Keratinocyte (primary cell): ENCODE results near the gene RAD51AP2. TPM values are rescaled to one million over a fixed set of nuclear protein-coding genes. Genes with fewer than 3 reads are reported as not detected.
A peak's percentile ranks its signal among the peaks of the same experiment; 100 is the strongest.

ENCODE experiments used
- DNase-seq: peaks from one replicate; pipeline ENCODE4 v3.0.0-alpha.2; 2011; ENCODE audit warnings: low read depth, missing footprints, low spot score
- FAIRE-seq: peaks from 2 replicates; lab custom pipeline; 2011; peaks lifted over from hg19 to GRCh38; lab: Jason Lieb, UNC
- H2AFZ ChIP-seq: 2 replicates; pipeline ENCODE4 v1.6.0; 2012; ENCODE audit warnings: low read length, control low read depth, inconsistent platforms; ENCODE audit not compliant: control insufficient read depth
- H3K27ac ChIP-seq: 2 replicates; pipeline ENCODE4 v1.5.1; 2011; ENCODE audit warnings: low read length; ENCODE audit not compliant: control insufficient read depth, insufficient read depth
- H3K27me3 ChIP-seq: 3 replicates; pipeline ENCODE4 v1.6.0; 2011; ENCODE audit warnings: low read length; ENCODE audit not compliant: control insufficient read depth, insufficient read depth; ENCODE audit errors: extremely low read depth
- H3K36me3 ChIP-seq, 2 experiments: 2 replicates in 1 of 2; 3 replicates in 1 of 2; pipeline ENCODE4 v1.5.1; 2011; ENCODE audit warnings: low read length in 2 of 2, mild to moderate bottlenecking in 1 of 2; ENCODE audit not compliant: control insufficient read depth in 2 of 2, insufficient read depth in 2 of 2; ENCODE audit errors: extremely low read depth in 1 of 2
- H3K4me1 ChIP-seq: 3 replicates; pipeline ENCODE4 v1.5.1; 2011; ENCODE audit warnings: low read length; ENCODE audit not compliant: control insufficient read depth, insufficient read depth; ENCODE audit errors: extremely low read depth
- H3K4me2 ChIP-seq: 3 replicates; pipeline ENCODE4 v1.6.0; 2011; ENCODE audit warnings: low read depth, low read length; ENCODE audit not compliant: control insufficient read depth, insufficient read depth; ENCODE audit errors: extremely low read depth
- H3K4me3 ChIP-seq, 3 experiments: fragments of 200-600 bp in 1 of 3; sonication (generic) in 1 of 3; 2 replicates in 2 of 3; 3 replicates in 1 of 3; pipeline ENCODE4 v1.5.1; 2011 to 2016; ENCODE audit warnings: low read length in 3 of 3, mild to moderate bottlenecking in 3 of 3, control low read depth in 2 of 3, inconsistent platforms in 1 of 3, low read depth in 1 of 3, mixed read lengths in 1 of 3, mixed run types in 1 of 3, moderate library complexity in 1 of 3; ENCODE audit not compliant: control insufficient read depth in 2 of 3, insufficient read depth in 2 of 3; ENCODE audit errors: extremely low read depth in 1 of 3
- H3K79me2 ChIP-seq: 2 replicates; pipeline ENCODE4 v1.6.0; 2012; ENCODE audit warnings: low read length; ENCODE audit not compliant: control insufficient read depth, insufficient read depth
- H3K9ac ChIP-seq: 3 replicates; pipeline ENCODE4 v1.6.0; 2011; ENCODE audit warnings: low read length; ENCODE audit not compliant: control insufficient read depth, insufficient read depth; ENCODE audit errors: extremely low read depth
- H3K9me1 ChIP-seq: 3 replicates; pipeline ENCODE4 v1.6.0; 2011; ENCODE audit warnings: low read length; ENCODE audit not compliant: control insufficient read depth, insufficient read depth; ENCODE audit errors: extremely low read depth
- H3K9me3 ChIP-seq: 2 replicates; pipeline ENCODE4 v1.5.1; 2012; ENCODE audit warnings: low read depth, low read length; ENCODE audit not compliant: control insufficient read depth
- H4K20me1 ChIP-seq: 3 replicates; pipeline ENCODE4 v1.6.0; 2011; ENCODE audit warnings: low read length; ENCODE audit not compliant: control insufficient read depth, insufficient read depth; ENCODE audit errors: extremely low read depth
- CTCF ChIP-seq, 3 experiments: IDR thresholded peaks in 1 of 3; conservative IDR thresholded peaks in 1 of 3; optimal IDR thresholded peaks in 1 of 3; 2 replicates in 2 of 3; 3 replicates in 1 of 3; pipeline versions ENCODE3 to v1.5.1; 2011; ENCODE audit warnings: low read length in 3 of 3, mild to moderate bottlenecking in 3 of 3, moderate library complexity in 2 of 3, control low read depth in 1 of 3, inconsistent platforms in 1 of 3; ENCODE audit not compliant: insufficient read depth in 2 of 3; ENCODE audit errors: extremely low read depth in 1 of 3
- EZH2 ChIP-seq: IDR thresholded peaks from one replicate; pipeline ENCODE4 v1.6.1; 2012; ENCODE audit warnings: inconsistent platforms, mild to moderate bottlenecking, low read length, moderate library complexity
- dilution Hi-C: fragments of 300-500 bp; cut with MboI; formaldehyde crosslinking; loops from one replicate; pipeline ENCODE4 v1.7.0; 2020; ENCODE audit warnings: low sequenced_read_pairs; ENCODE audit not compliant: extremely low pct_ligation_motif_present
- polyA plus RNA-seq, 5 experiments: library from polyadenylated mRNA; depleted of rRNA in 3 of 5; stranded (reverse) in 3 of 5; stranded (forward) in 1 of 5; unstranded in 1 of 5; fragments of >200 nt; gene quantifications; 1 replicate in 1 of 5; 2 replicates in 3 of 5; 3 replicates in 1 of 5; pipeline versions ENCODE4 v1.2.1 to v1.2.3, GENCODE V29; 2011 to 2012; ENCODE audit warnings: missing spikeins in 2 of 5, low read depth in 1 of 5, low replicate concordance in 1 of 5

RAD51AP2 gene
- polyA plus RNA-seq, 1 donor (not counting 4 experiments of a cell fraction or from before 2014, with no cell fraction given): 0.12 TPM

- Histone ChIP-seq H3K27ac (peak overlapping the region; percentile 29), H3K9ac (no peak overlapping the region), H3K36me3 (no peaks in the 10 kb centered on the region), H3K79me2 (peaks cover 13% of the 10 kb centered on the region), H3K27me3 (no peaks in the 10 kb centered on the region), H2AFZ (no peak overlapping the region), H3K4me2 (peak overlapping the region; percentile 45), H3K4me3 (no peak overlapping the region), H3K9me1 (peaks cover 2% of the 10 kb centered on the region), H3K9me3 (no peaks in the 10 kb centered on the region), H3K4me1 (peaks cover 38% of the 10 kb centered on the region), H4K20me1 (no peaks in the 10 kb centered on the region)
- FAIRE-seq (peak; percentile 96), DNase-seq (no peak)
- dilution Hi-C loops: no loop called here
- TF ChIP-seq EZH2: no peak
- no peak for TF ChIP-seq CTCF (optimal IDR thresholded peaks at IDR 0.05 in 1 of 3, IDR thresholded peaks at IDR 0.05 in 1 of 3, conservative IDR thresholded peaks at IDR 0.05 in 1 of 3; ENCODE audit: extremely low read depth in 1 of 3, insufficient read depth in 2 of 3, low read length in 3 of 3)
These were observed 26.0 kb upstream of the RAD51AP2 start for GRCh38 chr2:17544256-17544655.

DNA sequence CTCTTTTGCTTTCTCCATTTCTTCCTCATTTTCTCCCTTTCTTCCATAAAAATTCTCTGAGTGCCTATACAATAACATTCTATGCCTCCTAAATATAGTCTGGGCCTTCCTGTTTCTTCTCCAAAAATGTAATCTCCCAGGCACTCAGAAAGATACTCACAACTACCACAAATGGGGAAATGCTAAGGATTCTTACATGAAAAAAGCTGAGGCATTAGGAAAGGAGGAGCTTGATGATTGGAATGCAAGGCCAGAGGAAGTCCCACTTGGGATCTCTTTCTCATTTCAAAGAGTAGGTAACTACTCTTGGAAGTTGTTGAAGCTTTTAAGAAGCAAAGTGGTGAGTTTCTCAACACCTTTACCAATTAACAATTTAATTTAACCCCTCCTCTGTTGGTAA, 25.6 kb upstream of the RAD51AP2 start:
- no peaks in the 10 kb centered on the region for H4K20me1 ChIP-seq
- no peak overlapping the region for H2AFZ ChIP-seq
- no peak overlapping the region for H3K4me3 ChIP-seq
- H3K9me1 ChIP-seq: peaks cover 2% of the 10 kb centered on the region
- dilution Hi-C loops: no loop called here
- DNase-seq (no peak), FAIRE-seq (no peak)
- no peak overlapping the region for H3K9ac ChIP-seq
- peaks cover 39% of the 10 kb centered on the region for H3K4me1 ChIP-seq
- H3K4me2 ChIP-seq: peak overlapping the region; percentile 45
- TF ChIP-seq CTCF (optimal IDR thresholded peaks at IDR 0.05 in 1 of 3, IDR thresholded peaks at IDR 0.05 in 1 of 3, conservative IDR thresholded peaks at IDR 0.05 in 1 of 3; ENCODE audit: extremely low read depth in 1 of 3, insufficient read depth in 2 of 3, low read length in 3 of 3) (no peak), EZH2 (no peak)
- H3K79me2 ChIP-seq: peaks cover 13% of the 10 kb centered on the region
- H3K36me3 ChIP-seq: no peaks in the 10 kb centered on the region
- peak overlapping the region; percentile 23 for H3K27ac ChIP-seq
- no peaks in the 10 kb centered on the region for H3K9me3 ChIP-seq
- no peaks in the 10 kb centered on the region for H3K27me3 ChIP-seq
